ENCODE measurements around the gene KDR.

KDR gene

GRCh38 chr4:55077577-55077976 lies 47.8 kb downstream of the KDR start:
- no peak for DNase-seq

GRCh38 chr4:55075823-55076716 lies 49.3 kb downstream of the KDR start:
- DNase-seq = no peak

- no peak for DNase-seq
These were observed 50.0 kb downstream of the KDR start for GRCh38 chr4:55075376-55075775.

GRCh38 chr4:55074386-55074785 lies 51.0 kb downstream of the KDR start:
- no peak for DNase-seq

- no peak for DNase-seq
These were observed 53.4 kb downstream of the KDR start for GRCh38 chr4:55071951-55072350.

GRCh38 chr4:55069248-55069647 lies 56.1 kb downstream of the KDR start:
- DNase-seq = no peak

GRCh38 chr4:55068522-55068921 lies 56.9 kb downstream of the KDR start:
- no peak for DNase-seq

GRCh38 chr4:55066018-55066417 lies 59.4 kb downstream of the KDR start:
- no peak for DNase-seq

- no peak for DNase-seq
These were observed 69.9 kb downstream of the KDR start for GRCh38 chr4:55055529-55055928.

- DNase-seq = no peak
These were observed 73.9 kb downstream of the KDR start for GRCh38 chr4:55051532-55051931.

GRCh38 chr4:55050418-55050950 lies 74.9 kb downstream of the KDR start:
- no peak for DNase-seq

- DNase-seq = no peak
These were observed 87.1 kb downstream of the KDR start for GRCh38 chr4:55038176-55038890.

- no peak for DNase-seq
These were observed 87.7 kb downstream of the KDR start for GRCh38 chr4:55037728-55038127.

- no peak for DNase-seq
These were observed 89.0 kb downstream of the KDR start for GRCh38 chr4:55036405-55036804.

- DNase-seq = no peak
These were observed 89.5 kb downstream of the KDR start for GRCh38 chr4:55035892-55036291.

GRCh38 chr4:55033296-55033695 lies 92.1 kb downstream of the KDR start:
- no peak for DNase-seq

GRCh38 chr4:55032788-55033187 lies 92.6 kb downstream of the KDR start:
- no peak for DNase-seq

- DNase-seq = no peak
These were observed 93.2 kb downstream of the KDR start for GRCh38 chr4:55032179-55032578.

GRCh38 chr4:55031158-55031557 lies 94.2 kb downstream of the KDR start:
- no peak for DNase-seq

- no peak for DNase-seq
These were observed 94.8 kb downstream of the KDR start for GRCh38 chr4:55030589-55030988.

- DNase-seq = no peak
These were observed 95.4 kb downstream of the KDR start for GRCh38 chr4:55029821-55030503.

- DNase-seq = no peak
These were observed 96.1 kb downstream of the KDR start for GRCh38 chr4:55029321-55029720.
